GM21723 (cell line): ENCODE results near the gene RAB11FIP4.

Experiments used
- ATAC-seq: cut with Tn5 transposase; IDR thresholded peaks from one replicate; pipeline ENCODE4 v1.9.1; 2021; ENCODE audit warnings: mild to moderate bottlenecking, moderate library complexity; ENCODE audit not compliant: unreplicated experiment

RAB11FIP4 gene

GRCh38 chr17:31584438-31585279 lies 193.2 kb downstream of the RAB11FIP4 start:
- ATAC-seq = no peak

- ATAC-seq = no peak
These were observed 193.8 kb downstream of the RAB11FIP4 start for GRCh38 chr17:31585280-31585630.

GRCh38 chr17:31586946-31587345 lies 195.5 kb downstream of the RAB11FIP4 start:
- no peak for ATAC-seq

- ATAC-seq = no peak
These were observed 196.0 kb downstream of the RAB11FIP4 start for GRCh38 chr17:31587462-31587861.
